NK-92 (cell line): ENCODE data around the gene SPANXB1.
"Not testable (repeated sequence)": the region's sequence is repeated elsewhere in the genome, so short reads cannot be mapped to it uniquely, and the experiment has no call there.

ENCODE experiments used
- DNase-seq: peaks from one replicate; lab custom pipeline; 2025; ENCODE audit not compliant: unreplicated experiment; lab: John Stamatoyannopoulos, UW

The SPANXB1 gene

GRCh38 chrX:141002568-141002967, at the start of gene SPANXB1:
TSS of gene SPANXB1 (plus strand) at chrX:141002594. CDS start at chrX:141002694, 100 bp downstream.
- not testable (repeated sequence) for DNase-seq

- no peak for DNase-seq
These were observed 35.4 kb upstream of the SPANXB1 start for GRCh38 chrX:140967036-140967435.

- no peak for DNase-seq
These were observed 31.1 kb upstream of the SPANXB1 start for GRCh38 chrX:140971099-140971795.

GRCh38 chrX:140975472-140975871, 26.9 kb upstream of the SPANXB1 start:
- DNase-seq, result no peak

- DNase-seq, result no peak
These were observed 22.1 kb upstream of the SPANXB1 start for GRCh38 chrX:140980271-140980670.

- DNase-seq, result no peak
These were observed 18.7 kb upstream of the SPANXB1 start for GRCh38 chrX:140983730-140984129.

- DNase-seq, result not testable (repeated sequence)
These were observed 2.8 kb downstream of the SPANXB1 start for GRCh38 chrX:141005243-141005642.

GRCh38 chrX:141044246-141044645, 41.9 kb downstream of the SPANXB1 start:
- not testable (repeated sequence) for DNase-seq

GRCh38 chrX:141049878-141050277, 47.5 kb downstream of the SPANXB1 start:
- not testable (repeated sequence) for DNase-seq

- DNase-seq, result not testable (repeated sequence)
These were observed 49.7 kb downstream of the SPANXB1 start for GRCh38 chrX:141052098-141052497.
